HG02840 (cell line): Measurements from ENCODE around the gene ANKRD29.
A peak's percentile ranks its signal among the peaks of the same experiment; 100 is the strongest.
"Not testable (repeated sequence)": the region's sequence is repeated elsewhere in the genome, so short reads cannot be mapped to it uniquely, and the experiment has no call there.

Source experiments
- ATAC-seq: cut with Tn5 transposase; IDR thresholded peaks from one replicate; pipeline ENCODE4 v1.9.1; 2021; ENCODE audit warnings: mild to moderate bottlenecking, moderate library complexity, moderate number of reproducible peaks; ENCODE audit not compliant: unreplicated experiment, low FRiP score

The ANKRD29 gene

DNA sequence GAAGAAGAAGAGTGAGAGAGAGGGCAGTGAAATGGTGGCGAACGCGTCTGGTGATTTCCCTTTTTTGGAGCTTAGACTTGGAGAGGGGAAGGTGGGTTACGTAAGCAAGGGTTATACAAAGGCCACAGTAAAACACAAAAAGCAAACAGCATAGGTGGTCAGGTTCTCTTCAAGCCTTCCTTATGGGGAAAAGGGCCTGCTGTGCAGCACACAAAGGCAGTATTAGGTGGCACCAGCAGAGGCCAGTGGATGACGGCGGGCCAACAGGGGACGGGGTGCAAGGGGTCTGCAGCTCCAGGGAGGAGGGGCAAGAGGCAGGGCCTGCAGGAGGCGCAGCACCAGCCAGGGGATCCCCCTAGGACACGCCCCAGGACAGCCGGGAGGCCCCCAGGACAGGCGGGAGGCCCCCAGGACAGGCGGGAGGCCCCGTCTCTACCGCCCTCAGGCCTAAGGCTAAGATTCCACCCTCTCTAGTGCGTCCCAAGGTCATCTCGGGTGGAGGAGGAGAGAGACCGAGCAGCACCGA lies 43.8 kb downstream of the ANKRD29 start:
- ATAC-seq, result no peak

DNA sequence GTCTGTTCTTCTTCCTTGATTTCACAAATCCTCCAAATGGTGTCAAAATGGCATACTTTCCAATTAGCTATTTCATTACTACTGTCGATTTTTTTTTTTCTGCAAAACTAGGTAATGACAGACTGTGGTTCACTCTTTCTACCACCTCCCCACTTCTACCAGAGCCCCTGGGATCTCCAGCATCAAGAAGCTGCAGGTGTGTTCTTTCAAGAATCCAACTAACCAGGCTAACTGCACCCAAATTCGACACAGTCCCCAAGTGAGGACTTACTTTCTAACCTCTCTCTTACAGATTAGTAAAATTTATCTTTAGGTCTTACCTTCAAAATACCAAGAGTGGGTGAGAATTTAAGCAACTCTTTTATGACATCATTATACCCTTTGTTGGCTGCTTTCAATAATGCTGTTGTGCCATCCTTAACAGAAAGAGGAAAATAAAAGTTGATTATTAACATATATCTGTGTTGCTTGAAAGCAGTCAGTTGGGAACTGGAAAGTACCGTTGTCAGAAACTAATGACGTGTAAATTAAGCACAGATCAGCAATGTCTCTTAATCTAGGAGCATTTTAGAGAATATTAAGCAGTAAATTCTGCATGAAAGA lies 45.2 kb downstream of the ANKRD29 start:
- no peak for ATAC-seq

DNA sequence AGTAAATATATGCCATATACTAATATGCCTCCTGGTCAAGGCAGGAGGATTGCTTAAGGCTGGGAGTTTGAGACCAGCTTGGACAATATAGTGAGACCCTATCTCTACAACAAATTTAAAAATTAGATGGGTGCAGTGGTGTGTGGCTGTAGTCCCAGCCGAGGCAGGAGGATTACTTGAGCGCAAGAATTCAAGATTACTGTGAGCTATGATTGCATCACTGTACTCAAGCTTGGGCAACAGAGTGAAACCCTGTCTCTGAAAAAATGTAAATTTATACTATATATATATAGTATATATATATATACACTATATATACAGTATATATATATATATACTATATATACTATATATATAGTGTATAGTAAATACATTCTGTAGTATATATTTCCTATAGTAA lies 46.5 kb downstream of the ANKRD29 start:
- ATAC-seq, result no peak

DNA sequence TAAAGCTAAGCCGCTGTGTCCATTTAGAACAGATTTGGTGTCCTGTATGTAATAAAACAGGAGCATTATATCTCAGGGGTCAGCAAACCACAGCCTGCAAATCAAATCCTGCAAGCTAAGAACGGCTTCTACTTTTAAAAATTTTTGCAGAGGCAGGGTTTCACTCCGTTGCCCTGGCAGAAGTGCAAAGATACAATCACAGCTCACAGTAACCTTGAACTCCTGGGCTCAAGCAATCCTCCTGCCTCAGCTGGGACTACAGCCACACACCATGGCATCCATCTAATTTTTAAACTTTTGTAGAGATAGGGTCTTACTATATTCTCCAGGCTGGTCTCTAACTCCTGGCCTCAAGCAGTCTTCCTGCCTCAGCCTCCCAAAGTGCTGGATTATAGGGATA lies 47.8 kb downstream of the ANKRD29 start:
- ATAC-seq, result no peak

GRCh38 chr18:23614413-23614812 lies 48.3 kb downstream of the ANKRD29 start:
- ATAC-seq, result no peak

DNA sequence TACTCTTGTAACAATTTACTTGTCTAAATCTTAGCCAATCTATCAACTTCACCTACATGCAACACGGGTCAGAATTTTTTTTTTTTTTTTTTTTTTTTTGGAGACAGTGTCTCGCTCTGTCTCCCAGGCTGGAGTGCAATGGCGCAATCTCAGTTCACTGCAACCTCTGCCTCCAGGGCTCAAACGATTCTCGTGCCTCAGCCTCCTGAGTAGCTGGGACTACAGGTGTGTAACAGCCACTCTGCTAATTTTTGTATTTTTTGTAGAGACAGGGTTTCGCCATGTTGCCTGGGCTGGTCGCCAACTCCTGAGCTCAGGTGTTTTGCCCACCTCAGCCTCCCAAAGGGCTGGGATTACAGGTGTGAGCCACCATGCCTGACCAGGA lies 49.6 kb downstream of the ANKRD29 start:
- not testable (repeated sequence) for ATAC-seq

- no peak for ATAC-seq
Measured at GRCh38 chr18:23612434-23613090, 50.1 kb downstream of the ANKRD29 start.

DNA sequence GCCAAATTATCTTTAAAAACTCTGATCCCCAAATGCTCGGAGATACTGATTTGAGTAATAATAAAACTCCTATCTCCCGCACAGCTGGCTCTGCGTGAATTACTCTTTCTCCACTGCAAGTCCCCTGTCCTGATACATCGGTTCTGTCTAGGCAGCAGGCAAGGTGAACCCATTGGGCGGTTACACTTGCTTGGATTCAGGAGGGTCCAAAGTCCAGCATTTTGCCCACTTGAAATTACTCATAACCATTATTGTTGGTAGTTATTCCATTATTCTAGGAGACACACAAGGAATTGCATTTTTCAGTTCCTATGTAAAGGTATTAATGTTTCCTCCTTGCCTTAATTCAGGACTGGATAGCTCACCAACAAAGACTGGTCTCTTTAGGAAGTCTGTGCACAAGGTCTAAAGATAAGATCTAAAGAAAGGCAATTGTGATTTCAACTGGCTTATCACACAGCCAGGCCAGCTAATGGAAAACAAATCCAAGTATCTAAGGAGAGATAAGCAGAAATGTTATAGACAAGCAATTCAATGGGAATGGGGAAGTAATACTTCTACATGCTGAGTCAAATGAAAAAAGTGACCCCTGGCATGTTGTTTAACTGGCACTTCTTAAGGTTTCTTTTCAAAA lies 53.2 kb downstream of the ANKRD29 start:
- no peak for ATAC-seq

- no peak for ATAC-seq
Measured at GRCh38 chr18:23608211-23608610, 54.5 kb downstream of the ANKRD29 start.

DNA sequence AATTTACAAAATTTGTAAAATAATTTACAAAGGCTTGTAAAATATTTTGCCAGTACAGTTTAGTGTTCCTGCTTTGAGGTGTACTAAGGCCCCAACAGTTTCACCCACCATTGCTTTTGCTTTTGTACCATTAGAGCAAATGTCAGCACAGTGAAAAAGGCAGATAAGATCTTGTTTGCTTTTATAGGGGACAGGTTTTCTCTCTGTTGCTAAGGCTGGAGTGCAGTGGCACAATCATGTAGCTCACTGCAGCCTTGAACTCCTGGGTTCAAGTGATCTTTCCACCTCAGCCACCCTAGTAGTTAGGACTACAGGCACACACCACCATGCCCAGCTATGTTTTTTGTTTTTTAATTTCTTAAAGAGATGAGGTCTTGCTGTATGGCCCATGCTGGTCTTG lies 56.8 kb downstream of the ANKRD29 start:
- no peak for ATAC-seq

DNA sequence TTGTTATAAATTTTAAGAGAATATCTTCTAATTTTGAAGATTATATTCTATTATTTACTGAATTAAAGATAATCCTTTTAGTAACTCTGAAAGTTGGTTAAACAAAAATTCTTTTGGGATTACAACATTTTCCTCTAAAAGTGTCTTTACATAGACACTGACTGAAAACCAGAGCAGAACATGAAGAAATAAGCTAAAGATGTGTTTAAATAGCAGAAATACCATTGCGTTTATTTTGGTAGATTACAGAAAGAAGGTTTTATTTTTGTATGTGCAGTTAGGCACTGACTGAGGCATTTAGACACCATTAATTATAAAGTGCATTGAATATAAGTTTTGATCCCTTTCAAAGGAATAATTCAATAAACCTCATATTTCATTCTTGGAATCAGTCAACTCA lies 62.9 kb downstream of the ANKRD29 start:
- ATAC-seq, result no peak

GRCh38 chr18:23596183-23596582 lies 66.5 kb downstream of the ANKRD29 start:
- ATAC-seq, result no peak

- ATAC-seq, result no peak
Measured at GRCh38 chr18:23595591-23595990, 67.1 kb downstream of the ANKRD29 start.

- ATAC-seq, result no peak
Measured at GRCh38 chr18:23593720-23594119, 69.0 kb downstream of the ANKRD29 start.

DNA sequence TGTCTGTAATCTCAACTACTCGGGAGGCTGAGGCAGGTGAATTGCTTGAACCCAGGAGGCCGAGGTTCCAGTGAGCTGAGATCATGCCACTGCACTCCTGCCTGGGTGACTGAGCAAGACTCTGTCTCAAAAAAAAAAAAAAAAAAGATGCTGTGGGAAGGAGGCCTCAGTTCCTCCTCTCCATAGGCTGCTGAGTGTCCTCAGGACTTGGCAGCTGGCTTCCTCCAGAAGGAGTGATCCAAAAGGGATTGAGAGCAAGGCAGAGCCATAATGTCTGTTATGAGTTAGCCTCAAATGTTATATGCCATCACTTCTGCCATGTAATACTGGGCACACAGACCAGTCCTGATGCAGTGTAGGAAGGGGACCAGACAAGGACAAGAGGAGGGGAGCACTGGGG lies 69.8 kb downstream of the ANKRD29 start:
- no peak for ATAC-seq

- no peak for ATAC-seq
Measured at GRCh38 chr18:23591011-23591410, 71.7 kb downstream of the ANKRD29 start.

GRCh38 chr18:23588836-23589560 lies 73.7 kb downstream of the ANKRD29 start:
- ATAC-seq, result no peak

GRCh38 chr18:23587220-23587642 lies 75.5 kb downstream of the ANKRD29 start:
- no peak for ATAC-seq

DNA sequence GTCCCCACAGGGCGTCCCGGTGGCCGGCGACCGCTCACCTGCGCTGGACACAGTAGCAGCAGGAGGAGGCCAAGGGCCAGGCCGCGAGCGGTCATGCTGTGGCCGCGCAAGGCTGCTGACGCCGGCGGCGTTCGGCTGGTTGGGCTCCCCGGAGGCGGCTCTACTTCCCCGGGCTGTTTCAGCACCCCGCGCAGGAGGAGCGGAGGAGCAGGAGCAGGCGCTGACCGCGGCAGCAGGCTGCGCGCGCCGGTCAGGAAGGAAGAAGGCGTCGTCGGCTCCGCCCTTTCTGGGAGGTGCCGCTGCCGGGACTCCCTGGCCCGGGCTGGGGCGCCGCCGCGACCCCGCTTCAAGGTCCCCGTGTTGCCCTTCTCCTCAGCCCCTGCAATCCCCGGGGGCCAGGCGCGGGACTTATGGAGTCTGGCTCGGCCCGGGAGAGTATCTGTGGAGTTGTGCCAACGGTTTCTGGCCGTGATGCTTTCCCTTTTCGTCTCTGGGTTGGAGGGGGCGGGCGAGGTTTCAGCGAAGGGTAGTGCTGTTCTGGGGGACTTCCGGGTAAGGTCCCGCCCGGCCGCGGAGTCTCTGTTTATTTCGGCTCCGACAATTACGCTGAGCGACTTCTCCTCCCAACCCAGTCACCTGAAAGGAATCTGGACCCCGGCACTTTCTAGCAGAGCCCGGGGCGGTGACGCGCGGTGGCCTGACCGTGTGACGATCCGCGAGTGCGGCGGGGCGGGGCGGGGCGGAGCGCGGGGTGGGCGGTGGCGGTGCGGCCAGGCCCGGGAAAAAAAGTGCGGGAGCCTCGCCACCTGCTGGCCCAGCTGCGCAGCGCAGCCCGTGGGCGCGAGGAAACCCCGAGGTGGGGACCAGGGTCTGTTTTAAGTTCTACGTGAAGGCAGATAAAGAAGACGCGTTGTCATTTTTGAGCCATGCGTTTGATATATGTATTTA lies 76.2 kb downstream of the ANKRD29 start, which contains the start of gene NPC1:
Gene NPC1, minus strand, starts transcription at position 258 of the 948 bp plus-strand sequence. Its CDS starts 163 bp downstream, at position 95.
- ATAC-seq, result peak; percentile 90

DNA sequence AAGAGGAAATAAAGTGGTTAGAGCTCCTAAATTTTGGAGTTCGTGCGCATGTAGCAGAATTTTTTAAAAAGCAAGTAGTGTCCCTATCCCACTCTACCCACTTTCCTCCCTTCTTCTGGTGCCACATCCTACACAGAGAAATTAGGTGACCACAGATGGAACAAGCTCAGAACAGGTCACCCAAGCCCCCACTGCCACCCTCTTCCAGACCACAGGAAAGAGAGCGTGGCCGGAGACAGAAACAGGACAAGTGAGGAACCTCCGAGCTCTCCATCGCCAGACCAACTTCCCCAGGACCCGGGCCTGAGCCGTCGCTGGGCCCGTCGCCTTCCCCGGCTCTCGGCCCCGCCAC lies 76.8 kb downstream of the ANKRD29 start:
- no peak for ATAC-seq
